DMS53 treated with DMSO at 0.1 percent for 48 hours (cell line): ENCODE results near the gene APLF.
"Not testable (repeated sequence)": the region's sequence is repeated elsewhere in the genome, so short reads cannot be mapped to it uniquely, and the experiment has no call there.

Experiments
- DNase-seq: peaks from one replicate; lab custom pipeline; 2025; ENCODE audit not compliant: unreplicated experiment; lab: John Stamatoyannopoulos, UW

The APLF gene

GRCh38 chr2:68527343-68528081, 60.1 kb downstream of the APLF start:
- DNase-seq = not testable (repeated sequence)

GRCh38 chr2:68529156-68529555, 61.8 kb downstream of the APLF start:
- DNase-seq = not testable (repeated sequence)

GRCh38 chr2:68529651-68530050, 62.3 kb downstream of the APLF start:
- not testable (repeated sequence) for DNase-seq

GRCh38 chr2:68536000-68536399, 68.6 kb downstream of the APLF start:
- DNase-seq = no peak

- DNase-seq = no peak
Measured at GRCh38 chr2:68537011-68537410, 69.6 kb downstream of the APLF start.

- DNase-seq = no peak
Measured at GRCh38 chr2:68537809-68538208, 70.4 kb downstream of the APLF start.

GRCh38 chr2:68544811-68545210, 77.4 kb downstream of the APLF start:
- DNase-seq = no peak

GRCh38 chr2:68548396-68548795, 81.0 kb downstream of the APLF start:
- no peak for DNase-seq

- DNase-seq = no peak
Measured at GRCh38 chr2:68553098-68553497, 85.7 kb downstream of the APLF start.

GRCh38 chr2:68555425-68556206, 88.2 kb downstream of the APLF start:
- DNase-seq = not testable (repeated sequence)

- DNase-seq = no peak
Measured at GRCh38 chr2:68556381-68556780, 89.0 kb downstream of the APLF start.

GRCh38 chr2:68558576-68558975, 91.2 kb downstream of the APLF start:
- no peak for DNase-seq

- DNase-seq = no peak
Measured at GRCh38 chr2:68559692-68560091, 92.3 kb downstream of the APLF start.

- DNase-seq = no peak
Measured at GRCh38 chr2:68560545-68560944, 93.2 kb downstream of the APLF start.

- DNase-seq = no peak
Measured at GRCh38 chr2:68561372-68561771, 94.0 kb downstream of the APLF start.

GRCh38 chr2:68562934-68563333, 95.5 kb downstream of the APLF start:
- DNase-seq = no peak

- no peak for DNase-seq
Measured at GRCh38 chr2:68564426-68564825, 97.0 kb downstream of the APLF start.

GRCh38 chr2:68565273-68565672, 97.9 kb downstream of the APLF start:
- DNase-seq = no peak

GRCh38 chr2:68565858-68566257, 98.5 kb downstream of the APLF start:
- peak; percentile 74 for DNase-seq

- DNase-seq = no peak
Measured at GRCh38 chr2:68566362-68566761, 99.0 kb downstream of the APLF start.

- DNase-seq = no peak
Measured at GRCh38 chr2:68568116-68568515, 100.7 kb downstream of the APLF start.

- DNase-seq = no peak
Measured at GRCh38 chr2:68569604-68570003, 102.2 kb downstream of the APLF start.
